Gastroesophageal sphincter (tissue), 4 donors: ENCODE data around the gene PLIN4. TPM values are rescaled to one million over a fixed set of nuclear protein-coding genes. Genes with fewer than 3 reads are reported as not detected.
A peak's percentile ranks its signal among the peaks of the same experiment; 100 is the strongest.

Source experiments
- ATAC-seq: fragments of 150-250 bp; one replicate; pipeline ENCODE4 v1.9.1; 2016; ENCODE audit warnings: mild to moderate bottlenecking, moderate library complexity
- H3K27ac ChIP-seq, 4 donors: fragments of 200-600 bp; sonication (generic) in 3 of 4; 1 replicate in 3 of 4; 2 replicates in 1 of 4; pipeline ENCODE4 v1.5.1; 2016 to 2019
- H3K27me3 ChIP-seq: fragments of 200-600 bp; sonication (generic); one replicate; pipeline ENCODE4 v1.5.1; 2019
- H3K36me3 ChIP-seq, 2 donors: fragments of 200-600 bp; sonication (generic); one replicate each; pipeline ENCODE4 v1.5.1; 2019; ENCODE audit warnings: control low read depth in 1 of 2
- H3K4me1 ChIP-seq, 3 donors: fragments of 200-600 bp; sonication (generic); 1 replicate in 2 of 3; 2 replicates in 1 of 3; pipeline ENCODE4 v1.5.1; 2016 to 2019; ENCODE audit warnings: control low read depth in 2 of 3
- H3K4me3 ChIP-seq, 2 donors: fragments of 200-600 bp; sonication (generic); one replicate each; pipeline ENCODE4 v1.5.1; 2019; ENCODE audit warnings: mild to moderate bottlenecking in 1 of 2, moderate library complexity in 1 of 2
- H3K9me3 ChIP-seq, 3 donors: fragments of 200-600 bp; sonication (generic); one replicate each; pipeline ENCODE4 v1.5.1; 2017 to 2019; ENCODE audit warnings: control low read depth in 2 of 3
- CTCF ChIP-seq, 4 experiments: fragments of 200-600 bp in 2 of 4; fragments of 450-650 bp in 2 of 4; sonication (generic) in 1 of 4; IDR thresholded peaks; one replicate each; pipeline ENCODE4 v1.5.1; 2017 to 2019; ENCODE audit warnings: antibody characterized with exemption in 4 of 4, mild to moderate bottlenecking in 2 of 4, moderate library complexity in 2 of 4
- EP300 ChIP-seq: sonication (generic); formaldehyde crosslinking; IDR thresholded peaks from one replicate; pipeline ENCODE4 v1.6.1; 2017; ENCODE audit warnings: antibody characterized with exemption, mild to moderate bottlenecking
- POLR2A ChIP-seq, 2 donors: fragments of 450-650 bp; IDR thresholded peaks; one replicate each; pipeline ENCODE4 v1.6.1; 2017; ENCODE audit warnings: antibody characterized with exemption in 2 of 2, mild to moderate bottlenecking in 2 of 2, moderate library complexity in 1 of 2
- POLR2AphosphoS5 ChIP-seq: sonication (generic); formaldehyde crosslinking; IDR thresholded peaks from one replicate; pipeline ENCODE4 v1.6.1; 2017; ENCODE audit warnings: antibody characterized with exemption
- WGBS, 2 donors: methylation state at CpG; one replicate each; pipeline ENCODE4 v1.1.5; 2018; ENCODE audit warnings: low coverage in 1 of 2; 5-methylcytosine and 5-hydroxymethylcytosine counted together
- total RNA-seq, 4 donors: library from RNA; depleted of rRNA; stranded (reverse); fragments of >200 nt; gene quantifications; one replicate each; pipeline ENCODE4 v1.1.0, GENCODE V29; 2016

The PLIN4 gene
- total RNA-seq, 4 donors from 2014 or later: 66.0 to 145 (median 87.5) TPM

GRCh38 chr19:4524808-4525562 is 6.7 kb upstream of the PLIN4 start:
- TF ChIP-seq POLR2AphosphoS5: no peak
- TF ChIP-seq CTCF (IDR thresholded peaks at IDR 0.05): peak in 3 of 4 experiments; percentile 46 to 83 (median 54)
- H3K9me3 ChIP-seq: no peaks in the 10 kb centered on the region
- no peak overlapping the region for H3K27ac ChIP-seq
- H3K36me3 ChIP-seq: no peaks in the 10 kb centered on the region
- H3K4me3 ChIP-seq: no peak overlapping the region
- WGBS, 2 donors: 0% methylated on average over 1 of the region's 23 CpGs; no CpG with 5 or more reads in 1 of the 2 donors
- peaks cover 0 to 6% (median 0%) of the 10 kb centered on the region in 3 donors for H3K4me1 ChIP-seq
- ATAC-seq: peak; percentile 60
- H3K27me3 ChIP-seq: no peaks in the 10 kb centered on the region

- TF ChIP-seq CTCF (IDR thresholded peaks at IDR 0.05) (peak in 3 of 4 experiments; percentile 41 to 65 (median 55)), POLR2A (IDR thresholded peaks at IDR 0.05) (no peak), EP300 (no peak), POLR2AphosphoS5 (peak; percentile 6)
- Histone ChIP-seq H3K27me3 (no peaks in the 10 kb centered on the region), H3K4me1 (peaks cover 0 to 21% (median 12%) of the 10 kb centered on the region in 3 donors), H3K27ac (no peak overlapping the region), H3K4me3 (no peak overlapping the region), H3K36me3 (no peaks in the 10 kb centered on the region), H3K9me3 (no peaks in the 10 kb centered on the region)
- no peak for ATAC-seq
- WGBS, 2 donors: no CpG with 5 or more reads among the region's 53 CpGs
Observed at GRCh38 chr19:4523306-4524110, 5.2 kb upstream of the PLIN4 start.

GRCh38 chr19:4522291-4523002 is 4.2 kb upstream of the PLIN4 start:
- Histone ChIP-seq H3K9me3 (no peaks in the 10 kb centered on the region), H3K27me3 (no peaks in the 10 kb centered on the region), H3K4me1 (peaks cover 0 to 31% (median 12%) of the 10 kb centered on the region in 3 donors), H3K36me3 (no peaks in the 10 kb centered on the region), H3K4me3 (no peak overlapping the region), H3K27ac (no peak overlapping the region)
- no peak for ATAC-seq
- 87 to 94% methylated on average over 6 to 11 of the region's 15 CpGs for WGBS, 2 donors
- TF ChIP-seq EP300 (no peak), POLR2A (IDR thresholded peaks at IDR 0.05) (no peak), POLR2AphosphoS5 (no peak), CTCF (IDR thresholded peaks at IDR 0.05) (no peak)

- no peaks in the 10 kb centered on the region for H3K9me3 ChIP-seq
- no peak overlapping the region for H3K4me3 ChIP-seq
- TF ChIP-seq CTCF (IDR thresholded peaks at IDR 0.05) (no peak), EP300 (no peak), POLR2A (IDR thresholded peaks at IDR 0.05) (no peak), POLR2AphosphoS5 (no peak)
- H3K27ac ChIP-seq: no peak overlapping the region
- ATAC-seq: no peak
- H3K36me3 ChIP-seq: no peaks in the 10 kb centered on the region
- peaks cover 0 to 37% (median 12%) of the 10 kb centered on the region in 3 donors for H3K4me1 ChIP-seq
- WGBS, 2 donors: 82 to 100% methylated on average over 1 to 5 of the region's 5 CpGs
- H3K27me3 ChIP-seq: no peaks in the 10 kb centered on the region
Observed at GRCh38 chr19:4521888-4522242, 3.6 kb upstream of the PLIN4 start.
